Activated CD4-positive, alpha-beta T cell treated with anti-CD3 and anti-CD28 coated beads, Interleukin-2, Interleukin-4, amounts not matched to agents 100 ng/mL and 50 ng/mL, durations not matched to agents 16 hours and 8 hours (primary cell): ENCODE data around the gene CCDC50.

Source experiments
- DNase-seq: peaks from one replicate; pipeline ENCODE4 v3.0.0-alpha.2; 2020; ENCODE audit warnings: low spot score

CCDC50 gene

DNA sequence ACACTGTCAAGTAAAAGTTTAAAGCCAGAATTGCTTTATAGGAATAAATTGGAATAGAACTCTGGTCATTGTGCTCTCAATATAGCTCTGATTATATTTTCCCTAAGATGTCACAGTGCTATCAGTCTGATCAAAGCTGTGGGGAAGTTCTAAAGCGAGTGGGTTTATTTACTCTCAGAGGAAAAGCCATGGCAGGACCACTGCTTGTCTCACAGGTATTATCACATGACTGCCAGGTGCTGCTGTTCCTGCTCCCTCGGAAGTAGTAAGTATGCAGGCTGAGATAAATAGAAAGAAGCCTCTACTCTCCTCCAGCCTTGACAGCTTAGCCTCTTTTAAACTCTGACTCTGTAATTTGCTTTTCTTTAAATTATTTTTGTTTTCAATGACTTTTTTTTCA is 50.3 kb downstream of the CCDC50 start:
- no peak for DNase-seq

DNA sequence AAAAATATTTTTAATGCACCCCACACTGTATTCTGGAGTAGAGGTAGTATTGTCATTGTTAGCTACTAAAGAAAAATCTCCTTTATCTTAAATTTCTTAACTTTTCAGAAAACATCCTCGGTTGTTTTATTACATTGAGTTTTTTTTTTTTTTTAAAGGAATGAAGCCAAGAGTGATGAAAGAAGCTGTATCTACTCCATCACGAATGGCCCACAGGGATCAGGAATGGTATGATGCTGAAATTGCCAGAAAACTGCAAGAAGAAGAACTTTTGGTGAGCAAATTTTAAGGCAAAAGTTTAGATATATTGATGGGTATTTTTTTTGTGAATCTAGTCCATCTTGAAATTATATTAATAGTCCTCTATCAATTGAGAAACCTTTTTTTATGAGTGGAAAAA is 50.8 kb downstream of the CCDC50 start:
- no peak for DNase-seq

DNA sequence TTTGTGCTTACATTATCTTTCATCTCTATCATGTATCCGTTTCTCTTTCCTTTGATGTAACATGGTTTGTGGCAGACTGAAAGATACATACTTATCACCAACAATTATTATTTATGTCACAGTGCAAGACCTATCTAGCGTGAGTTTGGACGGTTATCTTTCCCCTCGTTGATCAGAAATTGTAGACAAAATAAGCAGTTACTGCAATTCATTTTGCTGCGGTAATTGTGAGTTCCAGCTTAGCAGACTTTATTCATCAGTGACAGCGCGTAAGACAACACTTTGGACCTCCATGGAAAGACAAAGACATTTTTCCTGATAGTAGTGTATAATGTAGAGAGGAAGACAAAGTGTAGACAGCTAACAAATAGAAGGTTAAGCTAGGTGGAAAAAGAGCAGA is 52.1 kb downstream of the CCDC50 start:
- no peak for DNase-seq

DNA sequence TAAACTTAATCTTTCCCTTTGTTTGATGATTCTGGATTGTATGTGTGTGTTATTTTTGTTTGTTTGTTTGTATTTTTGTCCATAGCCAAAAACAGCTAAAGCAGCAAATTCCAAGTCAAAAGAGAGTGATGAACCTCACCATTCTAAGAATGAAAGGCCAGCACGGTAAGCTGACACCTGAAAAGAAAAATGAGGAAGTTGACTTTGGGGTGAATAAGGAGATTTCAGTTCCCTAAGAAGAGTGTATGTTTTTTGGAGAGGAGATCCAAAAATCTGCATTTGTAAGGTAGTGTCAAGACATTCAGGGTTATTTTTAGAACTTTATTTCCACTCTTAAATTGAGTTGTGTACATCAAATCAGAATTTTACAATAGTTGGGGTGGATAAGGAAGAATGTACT is 53.5 kb downstream of the CCDC50 start:
- no peak for DNase-seq

DNA sequence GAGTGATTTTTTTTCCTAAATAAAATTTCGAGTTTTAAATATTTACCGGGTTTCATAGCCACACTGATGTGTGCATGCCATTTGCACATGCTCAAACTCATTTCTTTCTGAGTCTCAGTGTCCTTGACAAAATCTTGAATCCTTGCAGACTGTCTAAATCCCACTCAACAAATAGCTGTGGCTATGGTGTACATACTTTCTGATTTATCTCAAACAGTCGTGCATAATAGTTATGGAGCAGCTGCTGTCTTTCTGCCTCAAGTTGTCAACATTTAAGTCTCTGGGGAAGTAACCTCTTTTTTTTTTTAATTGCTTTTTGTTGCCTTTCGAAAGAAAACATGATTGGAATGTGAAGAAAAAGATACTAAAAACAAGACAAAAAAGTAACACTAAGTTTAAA is 53.9 kb downstream of the CCDC50 start:
- DNase-seq, result no peak

DNA sequence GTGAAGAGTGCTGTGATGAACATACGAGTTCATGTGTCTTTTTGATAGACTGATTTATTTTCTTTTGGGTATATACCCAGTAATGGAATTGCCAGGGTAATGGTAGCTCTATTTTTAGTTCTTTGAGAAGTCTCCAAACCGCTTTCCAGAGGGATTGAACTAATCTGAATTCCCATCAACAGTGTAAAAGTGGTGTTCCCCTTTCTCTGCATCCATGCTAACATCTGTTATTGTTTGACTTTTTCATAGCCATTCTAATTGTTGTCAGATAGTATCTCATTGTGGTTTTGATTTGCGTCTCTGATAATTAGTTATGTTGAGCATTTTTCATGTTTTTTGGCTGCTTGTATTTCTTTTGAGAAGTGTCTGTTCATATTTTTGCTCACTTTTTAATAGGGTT is 55.9 kb downstream of the CCDC50 start:
- DNase-seq, result no peak

DNA sequence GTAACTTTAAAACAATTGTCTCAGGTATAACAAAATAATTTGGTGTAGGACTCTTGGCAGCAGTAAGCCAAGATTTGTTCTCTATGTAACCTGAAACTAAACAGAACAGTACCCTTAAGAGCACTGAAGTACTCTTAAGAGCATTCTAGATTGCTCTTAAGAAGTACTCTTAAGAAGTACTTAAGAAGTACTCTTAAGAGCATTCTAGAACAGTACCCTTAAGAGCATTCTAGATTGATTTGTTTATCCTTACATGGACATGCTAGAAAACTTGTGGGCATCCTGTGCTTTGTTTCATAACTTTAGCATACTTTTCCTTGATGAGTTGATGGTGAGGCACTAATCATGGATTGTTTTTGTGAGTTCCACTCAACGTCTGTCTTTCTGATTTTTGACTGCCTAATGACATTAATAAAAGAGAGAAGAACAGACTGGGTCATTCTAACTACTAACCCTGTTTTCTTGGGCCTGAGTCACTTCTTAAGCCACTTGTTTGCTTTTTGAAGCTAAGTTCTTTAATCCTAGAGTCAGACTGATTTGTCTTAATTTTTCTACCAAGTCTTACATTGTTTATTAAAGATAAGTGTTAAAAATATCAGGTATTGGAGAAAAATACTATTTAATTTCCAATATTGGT is 58.4 kb downstream of the CCDC50 start:
- no peak for DNase-seq

DNA sequence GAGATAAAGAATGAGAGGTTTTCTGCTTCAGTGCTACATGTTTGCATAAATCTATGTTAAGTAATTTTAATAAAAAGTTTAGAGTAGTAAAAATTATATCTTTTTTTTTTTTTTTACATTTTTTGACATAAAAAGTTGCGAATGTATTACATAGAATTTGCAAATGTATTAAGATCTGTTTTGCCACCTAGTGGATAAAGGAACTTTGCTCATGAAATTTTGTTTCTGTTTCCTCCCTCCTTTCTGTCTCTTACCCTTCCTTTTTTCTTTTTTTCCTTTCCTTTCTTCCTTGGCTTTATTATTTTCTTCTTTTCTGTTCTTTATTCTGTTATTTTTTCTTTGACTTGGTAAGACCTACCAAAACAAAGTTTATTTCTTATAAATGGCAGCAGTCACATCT is 59.6 kb downstream of the CCDC50 start:
- no peak for DNase-seq

DNA sequence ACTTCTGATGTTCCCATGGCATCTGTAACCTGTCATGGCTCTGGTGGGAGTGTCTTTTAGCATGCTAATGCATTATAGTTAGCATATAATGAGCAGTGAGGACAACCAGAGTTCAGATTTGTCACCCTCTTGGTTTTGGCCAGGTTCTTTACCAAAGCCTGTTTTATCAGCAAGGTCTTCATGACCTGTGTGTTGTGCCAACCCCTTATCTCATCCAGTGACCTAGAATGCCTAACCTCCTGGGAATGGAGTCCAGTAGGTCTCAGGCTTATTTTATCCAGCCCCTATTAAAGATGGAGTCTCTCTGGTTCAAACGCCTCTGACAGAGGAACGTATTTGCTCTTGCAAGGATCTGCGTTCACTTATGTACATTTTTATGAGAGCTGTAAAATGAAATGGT is 61.4 kb downstream of the CCDC50 start:
- DNase-seq, result no peak

DNA sequence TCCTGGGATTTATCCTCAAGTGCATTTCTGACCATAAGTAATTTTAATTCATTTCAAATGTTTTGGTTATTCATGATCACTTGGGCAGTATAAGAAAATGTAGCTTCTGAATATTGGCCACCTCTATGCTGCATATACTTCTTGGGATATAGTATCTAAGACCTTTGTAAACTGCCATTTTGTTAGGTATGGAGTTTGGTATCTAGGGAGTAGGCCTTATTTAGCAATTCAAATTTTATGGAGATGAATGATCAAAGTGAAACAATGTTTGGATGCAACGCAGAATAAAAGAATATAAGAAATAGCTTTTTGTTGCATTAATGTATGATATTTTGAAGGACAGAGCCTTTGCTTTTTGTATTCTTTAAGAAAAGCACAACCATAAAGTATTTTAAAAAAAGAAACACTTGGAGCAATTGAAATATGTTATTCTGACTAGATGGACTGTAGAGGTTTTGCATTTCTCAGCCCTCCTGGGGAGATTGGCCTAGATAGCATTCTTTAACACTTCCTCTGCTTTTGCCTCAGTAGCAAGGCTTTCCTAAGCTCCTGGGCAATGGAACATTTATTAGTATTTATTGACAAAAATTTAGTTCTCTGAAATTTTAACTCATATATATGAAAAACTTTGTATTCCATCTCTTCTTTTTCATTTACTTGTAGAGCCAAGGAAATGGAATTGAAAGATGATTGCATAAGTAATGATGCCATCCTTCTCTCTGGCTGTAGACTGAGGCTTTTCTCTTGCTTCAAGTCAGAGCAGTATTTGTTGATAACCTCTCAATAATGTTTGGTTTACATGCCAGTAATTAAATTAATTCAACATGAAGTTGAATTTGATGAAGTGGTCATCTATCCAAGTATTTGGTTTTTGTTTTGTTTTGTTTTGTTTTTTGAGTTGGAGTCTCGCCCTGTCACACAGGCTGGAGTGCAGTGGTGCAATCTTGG is 62.9 kb downstream of the CCDC50 start:
- no peak for DNase-seq

DNA sequence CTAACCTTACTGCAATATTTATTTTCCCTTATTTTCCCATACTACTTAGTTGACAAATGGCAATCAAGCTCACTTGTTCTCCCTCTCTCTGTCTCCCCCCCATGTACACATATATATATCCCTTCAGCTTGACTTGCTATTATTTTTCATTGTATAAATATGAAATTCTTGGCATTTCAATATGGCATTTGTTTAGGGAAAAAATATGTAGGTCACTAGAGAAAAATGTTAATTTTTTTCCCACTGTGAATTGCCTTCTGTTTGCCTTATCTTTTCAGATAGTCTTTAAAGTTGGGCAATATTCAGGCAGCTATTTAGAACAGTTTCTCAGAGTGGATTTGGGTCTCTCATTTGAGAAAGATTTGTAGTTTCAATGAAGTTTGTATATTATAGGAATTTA is 64.0 kb downstream of the CCDC50 start:
- no peak for DNase-seq

DNA sequence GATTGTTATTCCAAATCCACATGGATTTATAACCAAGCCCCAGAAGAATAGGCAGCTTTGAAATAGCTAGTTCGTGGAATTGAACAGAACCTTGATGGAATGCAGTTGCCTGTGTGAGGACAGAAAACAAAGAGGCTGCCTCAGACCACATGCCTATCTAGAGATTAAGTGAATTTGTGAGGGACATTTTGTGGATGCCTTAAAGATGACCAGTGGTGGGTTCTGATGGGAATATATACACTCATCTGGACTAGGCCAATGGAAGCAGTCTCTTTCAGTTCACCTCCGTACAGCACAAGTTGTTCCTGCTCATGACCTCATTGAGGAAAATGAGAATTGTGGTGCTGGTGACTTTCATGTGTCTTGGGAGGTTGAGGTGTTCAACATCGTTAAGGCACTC is 68.6 kb downstream of the CCDC50 start:
- DNase-seq, result no peak

DNA sequence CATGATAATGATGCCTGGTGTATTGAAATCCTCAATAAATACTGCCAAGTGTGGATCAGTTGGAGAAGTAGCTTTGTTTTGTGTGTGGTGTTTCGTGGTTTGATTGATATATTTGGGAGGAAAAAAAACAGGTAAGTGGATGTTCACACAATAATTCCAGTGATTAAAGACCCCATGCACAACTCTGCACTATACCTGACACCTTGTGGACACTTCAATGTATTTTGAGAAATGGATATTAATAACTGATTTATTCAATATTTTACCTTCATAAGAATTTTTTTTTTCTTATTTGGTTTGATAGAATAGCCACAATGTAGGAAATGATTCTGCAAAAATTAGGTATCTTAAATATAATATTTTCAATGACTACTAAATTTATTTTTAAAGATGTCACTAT is 69.4 kb downstream of the CCDC50 start:
- DNase-seq, result no peak

DNA sequence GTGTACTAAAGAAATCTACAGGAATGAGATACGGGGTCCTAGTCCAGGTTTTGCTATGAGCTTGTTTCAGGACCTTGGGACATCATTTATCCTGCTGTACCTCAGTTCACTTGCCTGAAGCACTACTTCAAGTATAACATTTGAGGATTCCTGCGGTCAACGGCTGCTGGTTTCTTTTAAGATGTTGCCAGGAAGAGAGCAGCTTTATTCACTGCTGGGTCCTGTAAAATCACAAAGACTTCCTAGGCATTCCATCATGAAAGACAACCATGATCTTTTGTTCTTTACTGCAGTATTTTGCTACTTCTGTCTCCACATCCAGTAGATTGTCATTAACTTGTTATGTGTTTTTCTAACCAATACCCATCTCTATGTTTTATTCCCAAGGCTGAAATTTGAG is 70.7 kb downstream of the CCDC50 start:
- no peak for DNase-seq

DNA sequence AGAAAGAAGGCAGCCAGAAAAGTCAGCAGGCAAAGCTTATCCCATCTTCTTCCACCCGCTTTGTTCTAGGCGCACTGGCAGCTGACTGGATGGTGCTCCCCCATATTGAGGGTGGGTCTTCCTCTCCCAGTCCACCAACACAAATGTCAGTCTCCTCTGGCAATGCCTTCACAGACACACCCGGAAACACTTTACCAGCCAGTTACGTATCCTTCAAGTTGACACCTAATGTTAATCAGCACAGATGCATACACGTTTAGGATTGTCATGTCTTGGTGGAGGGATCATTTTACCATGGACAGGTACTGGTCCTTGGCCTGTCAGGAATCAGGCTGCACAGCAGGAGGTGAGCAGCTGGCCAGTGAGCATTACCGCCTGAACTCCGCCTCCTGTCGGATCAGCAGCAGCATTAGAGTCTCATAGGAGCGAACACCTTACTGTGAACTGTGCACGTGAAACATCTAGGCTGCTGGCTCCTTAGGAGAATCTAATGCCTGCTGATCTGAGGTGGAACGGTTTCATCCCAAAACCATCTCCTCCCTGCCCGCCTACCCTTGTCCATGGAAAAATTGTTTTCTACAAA is 72.7 kb downstream of the CCDC50 start:
- no peak for DNase-seq

DNA sequence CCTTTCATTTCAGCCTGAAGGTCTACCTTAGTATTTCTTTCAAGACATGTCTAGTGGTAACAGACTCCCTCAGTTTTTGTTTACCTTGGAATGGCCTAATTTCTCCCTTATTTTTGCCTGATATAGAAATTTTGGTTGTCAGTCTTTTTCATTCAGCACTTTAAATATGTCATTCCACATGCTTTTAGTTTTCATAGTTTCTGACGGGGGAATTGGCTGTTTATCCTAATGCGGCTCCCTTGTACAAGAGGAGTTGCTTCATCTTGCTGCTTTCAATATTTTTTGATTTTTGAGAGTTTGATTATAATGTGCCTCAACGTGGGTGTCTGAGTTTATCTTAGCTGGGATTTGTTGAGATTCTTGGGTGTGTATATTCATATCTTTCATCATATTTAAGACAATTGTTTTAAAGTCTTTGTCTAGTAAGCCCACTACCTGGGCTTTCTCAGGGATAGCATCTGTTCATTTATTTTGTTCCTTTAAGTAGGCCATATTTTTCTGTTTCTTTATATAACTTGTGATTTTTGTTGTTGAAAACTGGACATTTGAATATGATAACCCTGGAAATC is 80.7 kb downstream of the CCDC50 start:
- DNase-seq, result no peak

DNA sequence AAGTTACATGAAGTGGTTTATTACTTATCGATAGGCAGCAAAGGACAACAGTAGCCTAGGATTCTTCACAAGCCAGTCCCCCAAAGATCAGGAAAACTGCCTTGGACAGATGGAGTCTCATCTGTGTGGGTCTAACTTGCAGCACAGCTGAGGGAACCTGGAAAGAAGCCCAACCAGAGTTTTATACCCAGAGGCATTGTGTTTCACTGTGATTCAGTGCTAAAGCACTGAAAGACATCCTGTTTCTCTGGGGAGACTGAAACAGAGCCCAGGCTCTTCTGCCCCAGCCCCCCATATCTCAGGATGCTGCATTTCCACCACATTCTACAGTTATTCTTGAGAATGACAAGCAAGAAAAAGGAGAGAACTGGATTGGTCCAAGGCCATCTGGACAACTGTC is 83.6 kb downstream of the CCDC50 start:
- DNase-seq, result no peak

DNA sequence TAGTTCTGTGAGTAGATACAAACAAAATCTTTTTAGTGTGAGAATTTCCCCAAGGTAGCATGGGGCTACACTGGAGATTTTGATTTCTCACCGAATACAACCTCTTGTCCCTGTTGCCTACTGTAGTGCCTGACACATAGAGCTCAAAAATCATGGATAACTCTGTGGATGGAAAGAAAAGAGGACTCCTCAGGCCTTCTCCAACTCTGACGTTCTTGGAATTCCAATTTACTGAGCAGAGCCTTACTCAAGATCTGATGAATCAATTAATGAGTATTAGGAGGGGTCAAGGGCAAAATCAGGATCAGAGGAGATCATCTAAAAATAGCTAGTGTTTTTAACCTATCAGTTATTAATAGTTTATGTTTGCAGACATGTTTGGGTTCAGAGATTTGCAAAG is 85.1 kb downstream of the CCDC50 start:
- DNase-seq, result no peak

DNA sequence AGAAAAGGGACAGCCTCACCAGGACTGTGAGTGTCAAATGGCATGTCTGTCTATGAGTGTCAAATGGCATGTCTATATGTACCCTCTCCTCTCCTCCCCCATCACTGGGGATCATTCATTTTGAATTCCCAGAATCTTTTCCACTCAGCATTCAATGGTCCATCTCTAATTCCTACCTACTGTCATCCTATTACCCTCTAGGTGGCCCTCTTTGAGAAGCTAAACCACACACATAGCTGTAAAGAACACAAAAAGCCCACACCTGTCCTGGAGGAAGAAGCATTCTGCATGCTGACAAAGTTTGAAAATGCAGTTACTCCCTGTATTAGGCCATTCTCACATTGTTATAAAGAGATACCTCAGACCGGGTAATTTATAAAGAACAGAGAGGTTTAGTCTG is 85.5 kb downstream of the CCDC50 start:
- DNase-seq, result no peak

DNA sequence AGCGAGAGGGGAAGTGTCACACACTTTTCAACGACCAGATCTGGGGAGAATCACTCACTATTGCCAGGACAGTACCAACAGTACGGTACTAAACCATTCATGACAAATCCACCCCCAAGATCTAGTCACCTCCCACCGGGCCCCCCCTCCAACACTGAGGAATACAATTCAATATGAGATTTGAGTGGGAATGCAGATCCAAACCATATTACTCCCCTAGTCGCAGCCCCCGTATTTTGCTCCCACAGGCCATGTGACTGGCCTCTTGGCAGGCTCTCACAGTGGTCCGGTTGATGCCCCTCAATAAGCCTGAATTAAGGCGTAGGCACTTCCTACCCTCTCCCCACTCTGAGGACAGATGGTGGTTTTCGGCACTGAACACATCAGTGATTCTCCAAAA is 86.4 kb downstream of the CCDC50 start:
- no peak for DNase-seq

DNA sequence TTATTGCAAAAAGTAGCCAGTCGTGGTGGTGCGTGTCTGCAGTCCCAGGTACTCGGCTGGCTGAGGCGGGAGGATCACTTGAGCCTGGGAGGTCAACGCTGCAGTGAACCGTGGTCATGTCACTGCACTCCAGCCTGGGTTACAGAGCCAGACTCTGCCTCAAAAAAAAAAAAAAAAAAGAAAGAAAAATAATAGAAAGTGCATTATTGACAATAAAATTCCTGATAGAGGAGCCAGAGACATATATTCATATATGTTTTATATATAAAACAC is 88.2 kb downstream of the CCDC50 start:
- DNase-seq, result no peak

DNA sequence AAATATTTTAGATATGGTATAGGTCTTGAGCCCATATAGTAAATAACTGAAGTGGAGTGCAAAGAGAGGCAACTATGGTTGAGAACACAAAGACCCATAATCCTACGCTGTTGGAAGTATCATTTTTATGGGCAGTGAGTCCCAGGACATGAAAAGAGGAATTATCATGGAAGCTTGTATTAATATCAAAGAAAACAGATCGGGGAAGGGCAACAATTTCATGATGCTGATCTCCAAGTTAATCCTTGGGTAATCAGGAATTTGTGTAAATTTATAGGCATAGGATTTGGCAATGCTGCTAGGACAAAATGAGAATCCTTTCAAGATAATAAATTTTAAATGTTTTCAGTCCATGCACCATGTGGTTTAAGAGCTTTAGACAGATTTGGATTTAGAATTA is 91.6 kb downstream of the CCDC50 start:
- no peak for DNase-seq

DNA sequence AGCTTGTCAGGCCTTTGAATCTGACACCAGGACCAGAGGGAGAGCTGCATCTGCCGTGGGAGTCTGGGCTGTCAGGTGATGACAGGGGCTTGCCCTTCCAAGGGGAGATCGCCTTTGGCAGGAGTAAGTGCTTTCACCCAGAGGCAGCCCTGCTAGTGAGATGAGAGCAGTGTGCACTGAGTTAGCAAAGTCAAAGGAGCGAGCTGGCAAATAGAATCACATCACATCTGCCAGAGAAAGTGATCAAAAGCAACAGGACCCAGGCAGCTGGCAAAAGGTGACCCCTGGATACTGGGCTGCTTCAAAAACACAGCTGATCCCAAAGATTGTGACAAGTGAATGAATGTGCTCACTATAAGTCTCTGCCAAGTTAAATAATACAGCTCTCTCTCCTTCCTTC is 95.7 kb downstream of the CCDC50 start:
- no peak for DNase-seq
